Measurements from ENCODE around the gene FBXL20. TPM values are rescaled to one million over a fixed set of nuclear protein-coding genes. Genes with fewer than 3 reads are reported as not detected.

FBXL20 gene
- total RNA-seq, 3 donors from 2014 or later (not counting 1 experiment from before 2014, with no cell fraction given): 25.5 to 34.2 (median 32.4) TPM

DNA sequence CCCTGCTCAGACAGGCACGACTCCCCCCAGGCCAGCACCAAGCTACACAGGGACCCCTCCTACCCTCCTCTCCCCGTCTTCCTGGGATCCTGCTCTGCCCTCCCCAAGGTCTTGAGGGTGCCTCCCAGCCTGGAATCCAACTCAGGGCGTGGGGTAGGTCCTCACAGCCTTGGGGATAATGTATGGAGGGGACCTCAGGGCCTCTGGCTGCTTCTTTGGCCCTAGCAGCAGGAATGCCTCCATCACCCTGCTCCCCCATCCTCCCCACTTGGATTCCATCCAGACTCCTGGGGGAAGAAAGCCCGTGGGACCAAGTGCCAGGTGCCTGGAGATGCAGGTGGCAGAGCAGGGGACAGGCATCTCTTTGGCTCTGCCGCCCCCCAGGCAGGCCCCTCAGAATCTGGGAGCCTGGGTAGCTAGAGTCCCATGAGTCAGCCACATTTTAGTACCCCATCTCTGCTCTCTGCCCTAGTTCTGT lies 164.9 kb downstream of the FBXL20 start:
- TF ChIP-seq, protein P1, sequence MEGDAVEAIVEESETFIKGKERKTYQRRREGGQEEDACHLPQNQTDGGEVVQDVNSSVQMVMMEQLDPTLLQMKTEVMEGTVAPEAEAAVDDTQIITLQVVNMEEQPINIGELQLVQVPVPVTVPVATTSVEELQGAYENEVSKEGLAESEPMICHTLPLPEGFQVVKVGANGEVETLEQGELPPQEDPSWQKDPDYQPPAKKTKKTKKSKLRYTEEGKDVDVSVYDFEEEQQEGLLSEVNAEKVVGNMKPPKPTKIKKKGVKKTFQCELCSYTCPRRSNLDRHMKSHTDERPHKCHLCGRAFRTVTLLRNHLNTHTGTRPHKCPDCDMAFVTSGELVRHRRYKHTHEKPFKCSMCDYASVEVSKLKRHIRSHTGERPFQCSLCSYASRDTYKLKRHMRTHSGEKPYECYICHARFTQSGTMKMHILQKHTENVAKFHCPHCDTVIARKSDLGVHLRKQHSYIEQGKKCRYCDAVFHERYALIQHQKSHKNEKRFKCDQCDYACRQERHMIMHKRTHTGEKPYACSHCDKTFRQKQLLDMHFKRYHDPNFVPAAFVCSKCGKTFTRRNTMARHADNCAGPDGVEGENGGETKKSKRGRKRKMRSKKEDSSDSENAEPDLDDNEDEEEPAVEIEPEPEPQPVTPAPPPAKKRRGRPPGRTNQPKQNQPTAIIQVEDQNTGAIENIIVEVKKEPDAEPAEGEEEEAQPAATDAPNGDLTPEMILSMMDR (IDR thresholded peaks at IDR 0.05): no peak
- intact Hi-C loops (cut with micrococcal nuclease): loop anchor here (5.0 kb wide), 1 partner anchor 169 kb away; no protein-coding TSS in a partner anchor
- no peaks in the 10 kb centered on the region for H3K36me3 ChIP-seq (ENCODE audit: control insufficient read depth, insufficient read depth, low read length)
- Mint-ChIP-seq H3K4me3 (no peak overlapping the region), H3K9me3 (no peaks in the 10 kb centered on the region), H3K27me3 (ENCODE audit: low read depth in 2 of 2) (peaks cover 0 to 9% of the 10 kb centered on the region in 2 donors), H3K4me1 (peaks cover 25 to 37% of the 10 kb centered on the region in 2 donors), H3K27ac (peak overlapping the region in 1 of 2 donors; percentile 52), H3K36me3 (no peaks in the 10 kb centered on the region)
- WGBS (ENCODE audit: insufficient coverage): 88% methylated on average over 3 of the region's 5 CpGs
- H3K27ac ChIP-seq (ENCODE audit: low read length): no peak overlapping the region
- no peak for DNase-seq
- H3K4me3 ChIP-seq (ENCODE audit: low read length): no peak overlapping the region
- no peaks in the 10 kb centered on the region for H3K9me3 ChIP-seq (ENCODE audit: control insufficient read depth, insufficient read depth, low read length)
- peaks cover 37% of the 10 kb centered on the region for H3K4me1 ChIP-seq (ENCODE audit: control insufficient read depth, insufficient read depth, low read length)
- ATAC-seq: no peak
- no peaks in the 10 kb centered on the region for H3K27me3 ChIP-seq (ENCODE audit: control insufficient read depth, insufficient read depth, low read length)

DNA sequence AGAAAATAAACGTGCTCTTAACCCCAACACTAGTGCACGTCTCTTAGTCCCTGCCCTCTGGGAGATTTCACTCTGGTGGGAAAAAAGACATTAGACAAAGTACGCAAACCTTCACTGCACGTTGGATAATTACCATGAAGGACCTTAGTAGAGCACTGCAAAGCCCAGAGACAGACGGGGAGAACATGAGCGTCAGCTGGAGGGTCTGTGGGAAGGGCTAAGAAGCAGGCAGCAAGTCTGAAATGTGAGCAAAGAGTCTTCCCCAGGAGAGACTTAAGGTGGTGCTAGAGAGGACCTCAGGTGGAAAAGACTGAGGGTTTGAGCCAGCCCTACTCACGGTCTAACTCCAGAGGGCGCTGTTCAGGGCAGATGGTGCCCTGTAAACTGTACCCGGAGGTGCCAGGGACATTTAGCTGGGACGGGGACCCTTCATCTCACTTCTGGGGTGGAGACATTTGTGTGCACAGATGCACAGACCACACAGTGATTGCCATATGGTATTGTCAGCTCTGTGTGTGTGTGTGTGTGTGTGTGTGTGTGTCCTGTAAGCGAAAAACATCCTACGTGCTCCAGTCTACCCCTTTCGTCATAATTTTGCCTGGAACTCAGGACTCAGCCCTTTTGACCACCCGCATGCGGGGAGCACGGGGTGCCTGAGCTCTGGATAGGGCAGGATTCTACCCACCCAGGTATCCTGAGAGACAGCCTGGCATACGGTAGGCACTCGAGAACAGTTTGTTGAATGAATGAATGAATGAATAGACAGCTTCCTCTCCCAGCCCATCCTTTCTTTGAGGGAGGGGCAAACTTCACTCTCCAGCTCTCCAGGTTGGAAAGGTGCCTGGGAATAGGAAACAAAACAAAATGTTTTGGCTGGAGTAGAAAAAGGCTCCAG lies 165.6 kb downstream of the FBXL20 start:
- peaks cover 26 to 38% of the 10 kb centered on the region in 2 donors for H3K4me1 Mint-ChIP-seq
- ATAC-seq (peak; percentile 39 to 63 (median 51)), DNase-seq (peak in 1 of 2 donors; percentile 78)
- no peaks in the 10 kb centered on the region for H3K27me3 ChIP-seq (ENCODE audit: control insufficient read depth, insufficient read depth, low read length)
- H3K9me3 ChIP-seq (ENCODE audit: control insufficient read depth, insufficient read depth, low read length): no peaks in the 10 kb centered on the region
- TF ChIP-seq, protein P1 (IDR thresholded peaks at IDR 0.05): peak; percentile 48
- no peak overlapping the region for H3K27ac ChIP-seq (ENCODE audit: low read length)
- no peaks in the 10 kb centered on the region for H3K36me3 ChIP-seq (ENCODE audit: control insufficient read depth, insufficient read depth, low read length)
- H3K4me3 ChIP-seq (ENCODE audit: low read length): no peak overlapping the region
- H3K9me3 Mint-ChIP-seq: no peaks in the 10 kb centered on the region
- intact Hi-C loops (cut with micrococcal nuclease): loop anchor here (5.0 kb wide), 1 partner anchor 169 kb away; no protein-coding TSS in a partner anchor
- peak overlapping the region in 1 of 2 donors; percentile 52 for H3K27ac Mint-ChIP-seq
- WGBS (ENCODE audit: insufficient coverage): 45% methylated on average over 15 of the region's 18 CpGs
- no peaks in the 10 kb centered on the region for H3K36me3 Mint-ChIP-seq
- H3K27me3 Mint-ChIP-seq (ENCODE audit: low read depth in 2 of 2): peaks cover under 1 to 10% of the 10 kb centered on the region in 2 donors
- H3K4me1 ChIP-seq (ENCODE audit: control insufficient read depth, insufficient read depth, low read length): peaks cover 38% of the 10 kb centered on the region
- no peak overlapping the region for H3K4me3 Mint-ChIP-seq

DNA sequence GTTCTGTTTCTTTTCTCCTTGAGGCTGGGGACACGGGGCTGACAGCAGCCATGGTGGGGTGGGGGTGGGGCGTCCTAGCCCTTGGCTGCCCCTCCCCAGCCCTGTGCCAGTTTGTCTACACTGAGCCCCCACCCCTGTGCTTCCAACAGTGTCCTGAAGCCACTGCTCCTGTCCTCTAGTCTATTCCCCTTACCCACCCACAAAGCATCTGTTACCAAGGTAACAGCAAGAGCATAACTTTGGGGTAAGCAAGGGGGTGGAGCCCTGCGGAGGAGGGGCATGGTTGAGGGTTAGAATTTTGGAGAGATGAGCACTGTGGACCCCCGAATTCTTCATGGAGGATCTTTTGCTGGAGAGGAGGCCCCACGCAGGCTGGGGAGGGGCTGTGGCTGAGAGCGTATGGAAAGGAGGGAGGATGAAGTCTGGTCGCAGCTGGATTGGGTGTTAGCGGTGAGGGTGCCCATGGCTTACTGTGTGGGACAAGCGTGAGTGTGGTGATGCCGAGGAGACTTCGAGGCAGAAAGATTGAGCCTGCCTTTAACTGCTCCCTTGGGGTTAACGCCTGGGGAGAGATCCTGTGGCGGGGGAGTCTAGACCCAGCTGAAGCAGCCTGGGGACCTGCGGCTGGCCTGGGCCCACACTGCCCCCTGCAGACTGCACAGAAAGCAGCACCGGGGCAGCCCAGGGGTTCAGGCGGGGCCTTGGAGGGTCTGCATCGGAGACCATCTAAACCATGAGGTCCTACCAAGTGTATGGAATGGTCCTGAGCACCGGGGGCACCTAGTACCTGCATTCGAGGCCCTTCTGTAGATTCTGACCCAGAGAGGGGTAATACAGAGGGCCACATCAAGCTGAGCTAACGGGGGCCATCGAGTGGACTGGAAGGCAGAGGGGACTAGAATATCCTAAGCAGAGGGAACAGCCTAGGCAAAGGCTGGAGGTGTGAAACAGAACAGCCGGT lies 169.6 kb downstream of the FBXL20 start:
- WGBS (ENCODE audit: insufficient coverage): 14% methylated on average over 20 of the region's 22 CpGs
- peak overlapping the region in 1 of 2 donors; percentile 42 for H3K27ac Mint-ChIP-seq
- TF ChIP-seq, protein P1 (IDR thresholded peaks at IDR 0.05): peak; percentile 69
- H3K27me3 Mint-ChIP-seq (ENCODE audit: low read depth in 2 of 2): peaks cover 21% of the 10 kb centered on the region in 2 donors
- no peaks in the 10 kb centered on the region for H3K36me3 Mint-ChIP-seq
- intact Hi-C loops (cut with micrococcal nuclease): loop anchor here (5.0 kb wide), 1 partner anchor 65 kb away; the partner anchor contains the start of gene ARL5C
- peaks cover 12% of the 10 kb centered on the region for H3K27me3 ChIP-seq (ENCODE audit: control insufficient read depth, insufficient read depth, low read length)
- peaks cover 10% of the 10 kb centered on the region for H3K4me1 ChIP-seq (ENCODE audit: control insufficient read depth, insufficient read depth, low read length)
- ATAC-seq (peak; percentile 85 to 93 (median 90)), DNase-seq (peak; percentile 61 to 80)
- peaks cover 10 to 19% of the 10 kb centered on the region in 2 donors for H3K4me1 Mint-ChIP-seq
- no peak overlapping the region for H3K4me3 ChIP-seq (ENCODE audit: low read length)
- no peaks in the 10 kb centered on the region for H3K9me3 Mint-ChIP-seq
- H3K36me3 ChIP-seq (ENCODE audit: control insufficient read depth, insufficient read depth, low read length): no peaks in the 10 kb centered on the region
- H3K27ac ChIP-seq (ENCODE audit: low read length): no peak overlapping the region
- no peaks in the 10 kb centered on the region for H3K9me3 ChIP-seq (ENCODE audit: control insufficient read depth, insufficient read depth, low read length)
- H3K4me3 Mint-ChIP-seq: peak overlapping the region; percentile 31

All from natural killer cell (primary cell).